Stimulated activated memory B cell treated with anti-CD40 and anti-IgM and Interleukin-4, amounts not matched to agents 10 μg/mL and 1 μg/mL and 100 μg/mL, for 72 hours (primary cell): ENCODE data around the gene CALY.

ENCODE experiments used
- ATAC-seq: fragments of 150-1000 bp; cut with Tn5 transposase; 2 replicates; pipeline ENCODE4 v1.10.0; 2021
- H3K27ac Mint-ChIP-seq: one replicate; pipeline ENCODE4 v1.8.0; 2022; ENCODE audit warnings: mild to moderate bottlenecking, mixed read lengths
- H3K27me3 Mint-ChIP-seq: one replicate; pipeline ENCODE4 v1.8.0; 2022; ENCODE audit warnings: mixed read lengths
- H3K36me3 Mint-ChIP-seq: one replicate; pipeline ENCODE4 v1.8.0; 2022; ENCODE audit warnings: mixed read lengths
- H3K4me1 Mint-ChIP-seq: one replicate; pipeline ENCODE4 v1.8.0; 2022; ENCODE audit warnings: mixed read lengths
- H3K4me3 Mint-ChIP-seq: one replicate; pipeline ENCODE4 v1.8.0; 2022; ENCODE audit warnings: mild to moderate bottlenecking, moderate library complexity, mixed read lengths
- H3K9me3 Mint-ChIP-seq: one replicate; pipeline ENCODE4 v1.8.0; 2022; ENCODE audit warnings: mixed read lengths

The CALY gene

DNA sequence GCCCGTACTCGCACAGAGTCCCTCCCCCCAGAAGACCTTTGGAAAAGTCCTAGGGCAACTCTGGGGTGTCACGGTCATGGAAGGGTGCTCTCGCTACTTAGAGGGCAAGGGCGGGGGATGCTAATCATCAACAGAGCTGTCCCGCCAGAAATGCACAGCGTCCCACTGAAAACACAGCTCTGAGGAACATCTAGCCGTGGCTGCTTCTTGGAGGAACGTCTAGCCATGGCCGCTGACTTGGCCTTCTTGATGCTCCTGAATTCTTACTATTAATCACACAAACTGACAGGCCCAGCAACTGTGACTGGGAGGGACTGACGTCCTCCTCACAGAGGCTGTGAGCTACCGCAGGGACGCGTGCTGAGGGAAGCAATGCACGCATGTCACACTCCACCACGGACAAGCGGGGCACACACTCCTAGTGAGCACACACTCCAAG, 29.7 kb downstream of the CALY start:
- Mint-ChIP-seq H3K36me3 (peaks cover 31% of the 10 kb centered on the region), H3K4me1 (peaks cover 39% of the 10 kb centered on the region), H3K4me3 (peak overlapping the region; percentile 50), H3K9me3 (no peaks in the 10 kb centered on the region), H3K27ac (peak overlapping the region; percentile 96), H3K27me3 (no peaks in the 10 kb centered on the region)
- ATAC-seq: no peak

GRCh38 chr10:133306097-133306476, 30.6 kb downstream of the CALY start:
- no peaks in the 10 kb centered on the region for H3K9me3 Mint-ChIP-seq
- no peak for ATAC-seq
- H3K4me3 Mint-ChIP-seq: peak overlapping the region; percentile 38
- H3K4me1 Mint-ChIP-seq: peaks cover 39% of the 10 kb centered on the region
- peaks cover 30% of the 10 kb centered on the region for H3K36me3 Mint-ChIP-seq
- H3K27ac Mint-ChIP-seq: peak overlapping the region; percentile 96
- H3K27me3 Mint-ChIP-seq: no peaks in the 10 kb centered on the region

GRCh38 chr10:133303206-133303605, 33.5 kb downstream of the CALY start:
- H3K27ac Mint-ChIP-seq: no peak overlapping the region
- peaks cover 51% of the 10 kb centered on the region for H3K36me3 Mint-ChIP-seq
- no peaks in the 10 kb centered on the region for H3K9me3 Mint-ChIP-seq
- no peak overlapping the region for H3K4me3 Mint-ChIP-seq
- ATAC-seq: no peak
- H3K4me1 Mint-ChIP-seq: peaks cover 38% of the 10 kb centered on the region
- H3K27me3 Mint-ChIP-seq: no peaks in the 10 kb centered on the region

- peaks cover 55% of the 10 kb centered on the region for H3K36me3 Mint-ChIP-seq
- H3K27ac Mint-ChIP-seq: no peak overlapping the region
- H3K9me3 Mint-ChIP-seq: no peaks in the 10 kb centered on the region
- no peaks in the 10 kb centered on the region for H3K27me3 Mint-ChIP-seq
- peak; percentile 44 for ATAC-seq
- peaks cover 28% of the 10 kb centered on the region for H3K4me1 Mint-ChIP-seq
- no peak overlapping the region for H3K4me3 Mint-ChIP-seq
Measured at GRCh38 chr10:133302230-133302629, 34.5 kb downstream of the CALY start.

DNA sequence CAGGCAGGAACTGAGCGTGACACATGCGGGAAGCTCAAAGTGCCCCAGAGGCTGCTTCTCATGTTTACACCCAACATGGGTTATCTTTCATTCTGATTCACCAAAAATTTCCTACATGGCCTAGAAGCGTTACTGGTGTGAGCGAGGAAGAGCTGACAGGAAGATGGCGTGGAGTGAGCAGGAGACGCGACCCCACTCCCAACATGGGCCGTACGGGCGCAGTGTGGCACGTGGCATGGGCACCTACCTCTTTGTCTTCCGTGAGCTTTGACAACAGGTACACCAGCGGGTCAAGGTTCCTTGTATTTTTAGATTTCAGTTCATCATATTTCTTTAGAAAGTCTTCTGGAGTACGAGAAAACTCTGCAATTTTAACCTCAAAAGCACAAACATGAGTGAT, 37.0 kb downstream of the CALY start:
- no peak for ATAC-seq
- Mint-ChIP-seq H3K9me3 (no peaks in the 10 kb centered on the region), H3K36me3 (peaks cover 66% of the 10 kb centered on the region), H3K27ac (no peak overlapping the region), H3K4me1 (peaks cover 6% of the 10 kb centered on the region), H3K4me3 (no peak overlapping the region), H3K27me3 (no peaks in the 10 kb centered on the region)

- Mint-ChIP-seq H3K36me3 (peaks cover 71% of the 10 kb centered on the region), H3K4me3 (no peak overlapping the region), H3K9me3 (no peaks in the 10 kb centered on the region), H3K27me3 (no peaks in the 10 kb centered on the region), H3K4me1 (peaks cover 5% of the 10 kb centered on the region), H3K27ac (no peak overlapping the region)
- no peak for ATAC-seq
Measured at GRCh38 chr10:133299224-133299623, 37.5 kb downstream of the CALY start.

GRCh38 chr10:133298466-133298865, 38.2 kb downstream of the CALY start:
- Mint-ChIP-seq H3K4me1 (peaks cover 5% of the 10 kb centered on the region), H3K9me3 (no peaks in the 10 kb centered on the region), H3K4me3 (no peak overlapping the region), H3K27me3 (no peaks in the 10 kb centered on the region), H3K27ac (no peak overlapping the region), H3K36me3 (peaks cover 77% of the 10 kb centered on the region)
- ATAC-seq: no peak

DNA sequence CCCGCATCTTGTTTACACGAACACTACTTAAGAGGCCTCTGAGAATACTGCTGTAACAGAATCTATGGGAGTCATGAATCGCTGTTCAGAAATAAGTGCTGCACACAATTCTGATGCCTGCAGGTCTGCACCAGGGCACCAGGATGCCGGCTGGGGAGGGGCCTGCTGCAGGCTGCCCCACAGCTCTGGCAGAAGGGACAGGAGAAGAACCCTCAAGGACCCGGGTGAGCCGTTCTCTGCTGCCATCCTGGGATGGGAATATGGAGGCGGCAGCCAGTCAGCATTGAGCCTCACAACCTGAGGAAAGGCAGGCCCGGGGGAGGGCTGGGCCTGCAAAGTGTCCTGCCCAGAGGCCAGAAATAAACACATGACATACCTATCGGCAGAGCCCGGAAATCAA, 39.2 kb downstream of the CALY start:
- Mint-ChIP-seq H3K9me3 (no peaks in the 10 kb centered on the region), H3K27ac (no peak overlapping the region), H3K4me3 (no peak overlapping the region), H3K27me3 (no peaks in the 10 kb centered on the region), H3K36me3 (peaks cover 73% of the 10 kb centered on the region), H3K4me1 (peaks cover 2% of the 10 kb centered on the region)
- no peak for ATAC-seq

DNA sequence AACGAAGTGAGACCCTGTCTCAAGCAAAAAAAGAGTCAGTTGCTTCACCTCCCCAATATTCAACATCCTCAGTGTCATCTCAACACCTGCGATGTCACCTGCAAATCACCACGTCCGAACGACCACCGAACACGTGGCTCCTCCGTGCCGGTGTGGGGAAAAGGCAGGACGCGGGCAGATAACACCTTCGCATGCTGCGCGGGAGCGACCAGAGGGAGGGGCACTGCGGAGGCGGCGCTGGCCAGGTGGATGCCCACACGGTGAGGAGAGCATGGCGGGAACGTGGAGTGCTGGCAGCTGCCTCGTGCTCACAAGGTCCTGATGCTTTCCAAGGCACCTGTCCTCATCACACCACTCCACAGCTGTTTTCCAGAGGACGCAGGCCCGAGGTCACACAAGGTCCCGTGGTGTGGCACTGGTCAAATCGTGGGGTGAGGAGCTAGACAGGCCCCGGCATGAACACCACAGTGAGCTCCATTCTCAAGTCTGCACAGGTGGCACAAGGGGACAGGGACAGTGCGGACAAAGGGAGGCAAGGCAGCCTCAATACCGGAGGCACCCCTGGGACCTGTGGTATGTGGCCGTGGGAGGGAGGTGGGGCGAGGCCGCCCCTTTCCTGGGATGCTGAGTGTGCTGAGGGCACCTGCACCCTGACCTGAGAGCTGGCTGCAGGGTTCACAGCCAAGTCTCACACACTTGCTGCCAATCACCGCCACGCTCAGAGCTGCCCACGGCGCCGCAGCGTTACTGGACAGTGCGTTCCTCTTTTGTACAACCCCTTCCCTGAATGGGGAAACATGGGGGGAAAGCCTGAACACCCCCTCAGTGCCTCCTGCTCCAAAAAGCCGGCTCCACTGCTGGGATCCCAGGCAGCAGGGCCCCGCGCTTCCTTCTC, 41.0 kb downstream of the CALY start:
- Mint-ChIP-seq H3K27ac (no peak overlapping the region), H3K4me3 (no peak overlapping the region), H3K36me3 (peaks cover 66% of the 10 kb centered on the region), H3K27me3 (no peaks in the 10 kb centered on the region), H3K4me1 (no peaks in the 10 kb centered on the region), H3K9me3 (no peaks in the 10 kb centered on the region)
- no peak for ATAC-seq

GRCh38 chr10:133294189-133294588, 42.5 kb downstream of the CALY start:
- Mint-ChIP-seq H3K4me3 (no peak overlapping the region), H3K4me1 (no peaks in the 10 kb centered on the region), H3K27ac (no peak overlapping the region), H3K36me3 (peaks cover 65% of the 10 kb centered on the region), H3K27me3 (no peaks in the 10 kb centered on the region), H3K9me3 (no peaks in the 10 kb centered on the region)
- ATAC-seq: no peak

DNA sequence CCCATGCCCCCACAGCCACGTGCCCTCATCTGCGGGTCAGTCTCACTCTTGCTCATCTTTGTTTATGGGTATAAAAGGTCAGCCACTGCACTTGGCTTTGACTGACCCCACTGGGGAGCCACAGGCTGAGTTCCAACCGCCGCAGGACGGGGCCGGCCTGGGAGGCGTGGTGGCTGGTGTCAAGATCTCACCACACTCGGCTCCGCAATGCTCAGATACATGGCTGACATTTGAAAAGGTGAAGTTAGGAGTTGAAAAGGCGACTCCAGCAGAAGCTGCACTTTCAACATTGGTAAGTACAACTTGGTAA, 42.9 kb downstream of the CALY start:
- Mint-ChIP-seq H3K4me1 (no peaks in the 10 kb centered on the region), H3K36me3 (peaks cover 66% of the 10 kb centered on the region), H3K27ac (no peak overlapping the region), H3K9me3 (no peaks in the 10 kb centered on the region), H3K27me3 (no peaks in the 10 kb centered on the region), H3K4me3 (no peak overlapping the region)
- no peak for ATAC-seq

- no peaks in the 10 kb centered on the region for H3K27me3 Mint-ChIP-seq
- H3K4me3 Mint-ChIP-seq: no peak overlapping the region
- no peak overlapping the region for H3K27ac Mint-ChIP-seq
- H3K36me3 Mint-ChIP-seq: peaks cover 66% of the 10 kb centered on the region
- ATAC-seq: no peak
- no peaks in the 10 kb centered on the region for H3K4me1 Mint-ChIP-seq
- H3K9me3 Mint-ChIP-seq: no peaks in the 10 kb centered on the region
Measured at GRCh38 chr10:133292919-133293809, 43.5 kb downstream of the CALY start.

DNA sequence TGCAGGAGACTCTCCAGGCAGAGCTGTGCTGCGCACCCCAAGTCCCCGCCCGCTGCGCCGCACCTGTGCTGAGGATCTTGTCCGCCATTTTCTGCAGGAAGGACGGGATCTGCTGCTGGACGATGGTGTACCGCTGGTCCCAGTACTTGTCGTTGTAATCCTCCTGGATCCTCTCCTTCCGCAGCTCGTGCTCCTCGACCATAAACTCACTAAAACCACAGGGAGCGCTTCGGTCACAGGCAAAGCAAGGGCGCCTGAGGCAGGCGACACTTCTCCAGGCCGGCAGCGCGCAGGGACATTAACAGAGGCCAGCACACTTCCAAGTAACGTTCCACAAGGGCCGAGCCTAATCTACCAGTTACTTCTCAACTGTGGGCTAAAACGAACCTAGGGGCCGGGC, 46.9 kb downstream of the CALY start:
- H3K36me3 Mint-ChIP-seq: peaks cover 71% of the 10 kb centered on the region
- H3K27ac Mint-ChIP-seq: no peak overlapping the region
- no peaks in the 10 kb centered on the region for H3K27me3 Mint-ChIP-seq
- H3K9me3 Mint-ChIP-seq: no peaks in the 10 kb centered on the region
- no peak for ATAC-seq
- no peaks in the 10 kb centered on the region for H3K4me1 Mint-ChIP-seq
- no peak overlapping the region for H3K4me3 Mint-ChIP-seq

DNA sequence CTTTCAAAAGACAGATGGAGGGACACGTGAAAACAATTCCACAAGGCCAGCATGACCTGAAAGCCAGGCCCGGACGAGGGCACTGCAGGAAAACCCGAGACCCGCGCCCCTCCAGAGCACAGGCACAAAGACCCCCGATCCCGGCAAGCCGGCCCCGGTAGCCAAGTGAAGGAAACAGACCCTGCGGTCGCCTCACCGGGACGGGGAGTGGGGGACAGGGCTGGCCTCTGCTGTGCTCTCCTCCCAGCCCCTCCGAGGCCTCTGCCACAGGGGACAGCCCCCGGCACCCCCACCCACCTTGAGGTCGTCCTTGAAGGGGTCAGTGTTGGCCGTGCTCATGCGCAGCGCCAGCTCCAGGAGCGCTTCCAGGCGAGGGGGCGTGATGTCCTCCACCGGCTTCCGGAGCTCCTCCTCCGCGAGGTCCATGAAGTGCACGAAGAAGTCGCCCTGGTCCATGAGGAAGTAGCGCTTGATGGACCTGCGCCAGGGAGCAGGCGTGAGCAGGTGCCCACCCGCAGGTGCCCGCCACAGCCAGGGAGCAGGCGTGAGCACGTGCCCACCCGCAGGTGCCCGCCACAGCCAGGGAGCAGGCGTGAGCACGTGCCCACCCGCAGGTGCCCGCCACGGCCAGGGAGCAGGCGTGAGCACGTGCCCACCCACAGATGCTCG, 48.7 kb downstream of the CALY start:
- ATAC-seq: no peak
- H3K4me1 Mint-ChIP-seq: no peaks in the 10 kb centered on the region
- no peaks in the 10 kb centered on the region for H3K27me3 Mint-ChIP-seq
- H3K27ac Mint-ChIP-seq: no peak overlapping the region
- peaks cover 77% of the 10 kb centered on the region for H3K36me3 Mint-ChIP-seq
- no peak overlapping the region for H3K4me3 Mint-ChIP-seq
- H3K9me3 Mint-ChIP-seq: no peaks in the 10 kb centered on the region

GRCh38 chr10:133286366-133286765, 50.3 kb downstream of the CALY start:
- Mint-ChIP-seq H3K9me3 (no peaks in the 10 kb centered on the region), H3K36me3 (peaks cover 89% of the 10 kb centered on the region), H3K27ac (no peak overlapping the region), H3K4me1 (no peaks in the 10 kb centered on the region), H3K27me3 (no peaks in the 10 kb centered on the region), H3K4me3 (no peak overlapping the region)
- no peak for ATAC-seq
